WTC11 (cell line): ENCODE results near the gene ADARB2.

Source experiments
- CTCF ChIP-seq: fragments of 200-600 bp; IDR thresholded peaks from 2 replicates; pipeline ENCODE4 v1.8.0; 2022; ENCODE audit warnings: antibody characterized with exemption
- MYBL2 ChIP-seq: sonication (generic); formaldehyde crosslinking; IDR thresholded peaks from 2 replicates; pipeline ENCODE4 v1.8.1; 2023; ENCODE audit warnings: mild to moderate bottlenecking, moderate library complexity, missing genetic modification reagents
- NFYB ChIP-seq: sonication (generic); formaldehyde crosslinking; conservative IDR thresholded peaks from 2 replicates; pipeline ENCODE4 v1.8.0; 2022; ENCODE audit warnings: low read depth, missing genetic modification reagents
- PRRX2 ChIP-seq: fragments of 250-450 bp; sonication (Bioruptor Pico); IDR thresholded peaks from 2 replicates; pipeline ENCODE4 v1.8.0; 2021; ENCODE audit warnings: mild to moderate bottlenecking
- ZNF232 ChIP-seq: sonication (generic); formaldehyde crosslinking; IDR thresholded peaks from 2 replicates; pipeline ENCODE4 v1.8.0; 2022; ENCODE audit warnings: mild to moderate bottlenecking, missing genetic modification reagents
- TF ChIP-seq, protein P1 (sequence below): sonication (generic); formaldehyde crosslinking; IDR thresholded peaks from 2 replicates; pipeline ENCODE4 v1.8.1; 2023; ENCODE audit warnings: mild to moderate bottlenecking, missing genetic modification reagents, moderate library complexity

GRCh38 chr10:1745780-1746456 lies 8.6 kb upstream of the ADARB2 start:
- TF ChIP-seq PRRX2 (CRISPR knock-in tag) (no peak), CTCF (no peak), ZNF232 (no peak), NFYB (CRISPR knock-in tag) (no peak), MYBL2 (CRISPR knock-in tag) (no peak)
- TF ChIP-seq, protein P1, sequence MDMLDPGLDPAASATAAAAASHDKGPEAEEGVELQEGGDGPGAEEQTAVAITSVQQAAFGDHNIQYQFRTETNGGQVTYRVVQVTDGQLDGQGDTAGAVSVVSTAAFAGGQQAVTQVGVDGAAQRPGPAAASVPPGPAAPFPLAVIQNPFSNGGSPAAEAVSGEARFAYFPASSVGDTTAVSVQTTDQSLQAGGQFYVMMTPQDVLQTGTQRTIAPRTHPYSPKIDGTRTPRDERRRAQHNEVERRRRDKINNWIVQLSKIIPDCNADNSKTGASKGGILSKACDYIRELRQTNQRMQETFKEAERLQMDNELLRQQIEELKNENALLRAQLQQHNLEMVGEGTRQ: no peak
